Heart left ventricle (tissue), 16 donors: ENCODE results near the gene NUMB. TPM values are rescaled to one million over a fixed set of nuclear protein-coding genes. Genes with fewer than 3 reads are reported as not detected.
A peak's percentile ranks its signal among the peaks of the same experiment; 100 is the strongest.

ENCODE experiments used
- ATAC-seq, 4 donors: fragments of 200-7000 bp; cut with Tn5 transposase; one replicate each; pipeline ENCODE4 v1.9.1; 2020 to 2022; ENCODE audit warnings: moderate library complexity in 4 of 4, mild to moderate bottlenecking in 3 of 4, moderate number of reproducible peaks in 1 of 4
- DNase-seq, 5 donors: peaks; one replicate each; pipeline ENCODE4 v3.0.0-alpha.2; 2020
- H3K27ac ChIP-seq, 12 donors: fragments of 200-600 bp; sonication (generic) in 4 of 12; one replicate each; pipeline versions ENCODE4 v1.5.0 to v1.8.0; 2016 to 2022; ENCODE audit warnings: mild to moderate bottlenecking in 2 of 12
- H3K27me3 ChIP-seq, 9 donors: fragments of 200-600 bp; sonication (generic) in 2 of 9; one replicate each; pipeline versions ENCODE4 v1.5.1 to v1.8.0; 2016 to 2022; ENCODE audit warnings: mild to moderate bottlenecking in 3 of 9
- H3K36me3 ChIP-seq, 9 donors: fragments of 200-600 bp; sonication (generic) in 2 of 9; one replicate each; pipeline versions ENCODE4 v1.5.0 to v1.8.0; 2018 to 2022; ENCODE audit warnings: mild to moderate bottlenecking in 2 of 9
- H3K4me1 ChIP-seq, 12 donors: fragments of 200-600 bp; sonication (generic) in 4 of 12; one replicate each; pipeline versions ENCODE4 v1.5.0 to v1.8.0; 2016 to 2022; ENCODE audit warnings: mild to moderate bottlenecking in 3 of 12
- H3K4me3 ChIP-seq, 12 donors: fragments of 200-600 bp; sonication (generic) in 4 of 12; one replicate each; pipeline versions ENCODE4 v1.5.0 to v1.8.0; 2017 to 2022; ENCODE audit warnings: mild to moderate bottlenecking in 9 of 12, moderate library complexity in 4 of 12
- H3K9me3 ChIP-seq, 12 donors: fragments of 200-600 bp; sonication (generic) in 4 of 12; one replicate each; pipeline versions ENCODE4 v1.5.0 to v1.8.0; 2016 to 2022; ENCODE audit warnings: mild to moderate bottlenecking in 1 of 12
- CTCF ChIP-seq, 12 donors: fragments of 200-600 bp; sonication (generic) in 4 of 12; IDR thresholded peaks; one replicate each; pipeline versions ENCODE4 v1.5.0 to v1.8.0; 2018 to 2022; ENCODE audit warnings: antibody characterized with exemption in 12 of 12, mild to moderate bottlenecking in 5 of 12
- POLR2A ChIP-seq, 2 donors: fragments of 450-650 bp; IDR thresholded peaks; one replicate each; pipeline ENCODE4 v1.6.1; 2017; ENCODE audit warnings: antibody characterized with exemption in 2 of 2, mild to moderate bottlenecking in 2 of 2, moderate library complexity in 2 of 2
- WGBS, 4 donors: extraction: QIAGEN DNeasy Blood & Tissue Kit in 2 of 4; methylation state at CpG; one replicate each; pipeline versions ENCODE4 v1.1.5 to v1.1.7; 2013 to 2018; 5-methylcytosine and 5-hydroxymethylcytosine counted together
- intact Hi-C, 10 donors: fragments of 100-400 bp; cut with DNase I; formaldehyde crosslinking; loops; one replicate each; pipeline versions ENCODE4 v1.11.1 to v1.14.2; 2022
- polyA plus RNA-seq, 2 donors: library from polyadenylated mRNA; stranded (reverse); fragments of 200-250 nt; gene quantifications; one replicate each; pipeline ENCODE4 v1.2.3, GENCODE V29; 2013
- total RNA-seq, 9 donors: library from RNA; depleted of rRNA in 2 of 9; stranded (reverse); fragments of >200 nt in 2 of 9; fragmentation: NEBNext Ultra II Directional in 3 of 9; extraction: Animal tissue kit (Norgen Biotek cat#: 25700) in 3 of 9; gene quantifications; one replicate each; pipeline versions ENCODE4 v1.1.0 to v1.2.4, GENCODE V29; 2016 to 2023
- donor health status: ischemic (EF 13 %, LVEDD 7.1; RV severe dilation, severe dysfunction).
- donor health status: healthy with polysubstance abuse.
- donor health status: DM: no; HTN: yes; CAD: no.
- donor health status: DM: no; HTN: no; CAD: no.
- donor health status: ischemic (EF 25% LVEDD 6.9; RV normal size, moderate dysfunction).
- donor health status: ischemic (EF 25% LVEDD 5.7; RV mildly dilated, moderate dysfunction).
- donor health status: healthy.
- donor health status: DM: yes; HTN: yes; CAD: no.
- donor health status: ischemic (EF 35%, LVEDD 5.7; RV mildly dilated, moderate dysfunction).
- donor health status: nonischemic (EF 11% LVEDD 7.7; RV severe dilation, severe dysfunction).
- donor health status: DM: yes; HTN: yes; CAD: no.
- donor health status: PGD.
- donor health status: ischemic (EF 29% LVEDD 5.4; RV normal size, mild dysfunction).
- donor health status: nonischemic (EF 23%, LVEDD 6.1; RV moderate dilation, normal function).

Gene NUMB
- total and polyA plus RNA-seq, 11 donors = 18.2 to 59.1 (median 34.9) TPM

GRCh38 chr14:73463411-73463810 is 5.1 kb upstream of the NUMB start:
- Histone ChIP-seq H3K27me3 (no peaks in the 10 kb centered on the region), H3K36me3 (no peaks in the 10 kb centered on the region), H3K4me1 (peaks cover 12 to 90% (median 47%) of the 10 kb centered on the region in 12 donors), H3K4me3 (peak overlapping the region in 1 of 12 donors; percentile 30), H3K27ac (peak overlapping the region in 11 of 12 donors; percentile 48 to 87 (median 64)), H3K9me3 (no peaks in the 10 kb centered on the region)
- TF ChIP-seq CTCF (IDR thresholded peaks at IDR 0.05) (no peak), POLR2A (IDR thresholded peaks at IDR 0.05) (no peak)
- 37 to 51% (median 38%) methylated on average over 5 of the region's 5 CpGs for WGBS, 4 donors
- peak in 3 of 5 donors; percentile 23 to 61 (median 27) for DNase-seq
- intact Hi-C loops = loop anchor here in 1 of 10 donors (5.0 kb wide), 1 partner anchor 36 kb away; no protein-coding TSS in a partner anchor
- peak in 2 of 4 donors; percentile 14 to 31 for ATAC-seq

- Histone ChIP-seq H3K4me1 (peaks cover 12 to 90% (median 47%) of the 10 kb centered on the region in 12 donors), H3K27me3 (no peaks in the 10 kb centered on the region), H3K9me3 (no peaks in the 10 kb centered on the region), H3K36me3 (no peaks in the 10 kb centered on the region), H3K27ac (peak overlapping the region in 11 of 12 donors; percentile 53 to 87 (median 66)), H3K4me3 (peak overlapping the region in 1 of 12 donors; percentile 30)
- DNase-seq (peak in 2 of 5 donors; percentile 24 to 32), ATAC-seq (peak in 1 of 4 donors; percentile 16)
- TF ChIP-seq CTCF (IDR thresholded peaks at IDR 0.05) = no peak
- TF ChIP-seq POLR2A (IDR thresholded peaks at IDR 0.05) = no peak
- WGBS, 4 donors = 30 to 59% (median 52%) methylated on average over 4 of the region's 4 CpGs
- intact Hi-C loops = loop anchor here in 1 of 10 donors (5.0 kb wide), 1 partner anchor 36 kb away; no protein-coding TSS in a partner anchor
Measured at GRCh38 chr14:73462815-73463214, 4.5 kb upstream of the NUMB start.

DNA sequence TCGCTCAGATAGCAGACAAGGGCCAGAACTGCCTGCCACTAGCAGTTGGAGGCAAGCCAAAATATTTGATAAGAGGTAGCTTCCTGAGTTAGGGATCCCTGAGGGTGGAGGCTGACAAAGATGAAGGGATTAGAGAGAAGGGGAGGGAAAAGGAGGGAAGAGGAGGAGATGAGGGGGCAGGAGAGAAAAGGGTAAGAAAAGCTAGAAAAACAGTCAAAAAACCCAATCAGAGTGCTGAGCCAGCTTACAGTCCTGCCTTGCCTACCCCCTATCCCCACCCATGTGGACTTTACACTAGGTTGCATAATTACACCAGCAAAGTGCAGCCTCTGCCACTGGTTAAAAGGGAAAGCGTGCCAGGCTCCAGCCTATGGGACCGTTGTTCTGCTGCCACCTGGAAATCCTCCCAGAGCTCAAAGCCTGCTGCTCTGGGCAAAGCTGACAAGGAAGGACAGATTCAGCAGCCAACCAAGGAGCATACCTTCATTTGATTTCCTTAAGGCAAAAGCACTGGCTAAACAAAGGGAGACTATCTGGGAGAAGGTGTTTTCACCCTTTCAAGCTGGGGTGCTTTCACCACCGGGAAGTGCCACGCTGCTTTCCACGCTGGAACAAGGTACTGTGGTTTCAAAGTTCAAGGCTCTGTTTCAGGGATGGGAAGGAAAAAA is 3.8 kb upstream of the NUMB start:
- 21 to 30% (median 28%) methylated on average over 6 of the region's 6 CpGs for WGBS, 4 donors
- H3K4me3 ChIP-seq = peak overlapping the region in 7 of 12 donors; percentile 4 to 30 (median 20)
- DNase-seq (peak; percentile 57 to 77 (median 67)), ATAC-seq (peak in 3 of 4 donors; percentile 4 to 31 (median 10))
- H3K27me3 ChIP-seq = no peaks in the 10 kb centered on the region
- H3K9me3 ChIP-seq = no peaks in the 10 kb centered on the region
- intact Hi-C loops = loop anchor here in 1 of 10 donors (5.0 kb wide), 1 partner anchor 35 kb away; no protein-coding TSS in a partner anchor
- H3K4me1 ChIP-seq = peaks cover 12 to 83% (median 47%) of the 10 kb centered on the region in 12 donors
- peak overlapping the region; percentile 1 to 87 (median 64) for H3K27ac ChIP-seq
- H3K36me3 ChIP-seq = no peaks in the 10 kb centered on the region
- TF ChIP-seq CTCF (IDR thresholded peaks at IDR 0.05) (no peak), POLR2A (IDR thresholded peaks at IDR 0.05) (no peak)

DNA sequence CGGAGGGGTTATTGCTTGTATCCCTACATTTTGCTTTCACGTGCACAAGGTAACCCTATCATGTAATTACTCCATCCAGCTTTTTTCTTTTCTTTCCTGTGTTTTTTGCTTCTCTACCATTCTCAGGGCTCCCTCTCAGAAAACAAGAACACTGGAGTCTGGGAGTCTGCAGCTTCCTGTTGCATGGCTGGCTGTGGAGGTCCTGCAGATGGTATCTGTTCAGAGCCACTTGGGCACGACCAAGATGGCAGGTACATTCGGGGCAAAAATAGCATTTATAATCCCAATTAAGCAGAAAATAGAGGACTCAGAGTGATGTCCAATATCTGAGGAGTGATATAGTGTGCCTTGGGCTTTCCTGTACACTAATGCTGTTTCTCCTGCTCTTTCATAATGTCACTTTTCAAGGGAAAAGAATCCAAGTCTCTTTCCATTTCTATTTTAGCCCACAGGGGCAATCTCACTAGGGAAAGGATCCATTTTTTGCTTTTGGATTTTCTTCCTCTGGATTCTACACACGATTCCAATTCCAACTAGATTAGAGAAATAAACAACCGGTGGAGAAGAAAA is 3.2 kb upstream of the NUMB start:
- Histone ChIP-seq H3K4me1 (peaks cover 12 to 83% (median 53%) of the 10 kb centered on the region in 12 donors), H3K9me3 (no peaks in the 10 kb centered on the region), H3K4me3 (peak overlapping the region in 5 of 12 donors; percentile 4 to 28 (median 20)), H3K27me3 (no peaks in the 10 kb centered on the region), H3K36me3 (no peaks in the 10 kb centered on the region), H3K27ac (peak overlapping the region; percentile 1 to 87 (median 64))
- intact Hi-C loops = loop anchor here in 1 of 10 donors (5.0 kb wide), 1 partner anchor 34 kb away; no protein-coding TSS in a partner anchor
- WGBS, 4 donors = 20 to 28% (median 23%) methylated on average over 6 of the region's 6 CpGs
- ATAC-seq (no peak), DNase-seq (no peak)
- TF ChIP-seq CTCF (IDR thresholded peaks at IDR 0.05) = no peak
- TF ChIP-seq POLR2A (IDR thresholded peaks at IDR 0.05) = no peak
